Non-pigmented ciliary epithelial cell (primary cell): ENCODE data around the gene NCOA1.
A peak's percentile ranks its signal among the peaks of the same experiment; 100 is the strongest.
"Not testable (repeated sequence)": the region's sequence is repeated elsewhere in the genome, so short reads cannot be mapped to it uniquely, and the experiment has no call there.

ENCODE experiments used
- DNase-seq: peaks from one replicate; pipeline ENCODE4 v3.0.0-alpha.2; 2010; ENCODE audit warnings: low read depth

Gene NCOA1

DNA sequence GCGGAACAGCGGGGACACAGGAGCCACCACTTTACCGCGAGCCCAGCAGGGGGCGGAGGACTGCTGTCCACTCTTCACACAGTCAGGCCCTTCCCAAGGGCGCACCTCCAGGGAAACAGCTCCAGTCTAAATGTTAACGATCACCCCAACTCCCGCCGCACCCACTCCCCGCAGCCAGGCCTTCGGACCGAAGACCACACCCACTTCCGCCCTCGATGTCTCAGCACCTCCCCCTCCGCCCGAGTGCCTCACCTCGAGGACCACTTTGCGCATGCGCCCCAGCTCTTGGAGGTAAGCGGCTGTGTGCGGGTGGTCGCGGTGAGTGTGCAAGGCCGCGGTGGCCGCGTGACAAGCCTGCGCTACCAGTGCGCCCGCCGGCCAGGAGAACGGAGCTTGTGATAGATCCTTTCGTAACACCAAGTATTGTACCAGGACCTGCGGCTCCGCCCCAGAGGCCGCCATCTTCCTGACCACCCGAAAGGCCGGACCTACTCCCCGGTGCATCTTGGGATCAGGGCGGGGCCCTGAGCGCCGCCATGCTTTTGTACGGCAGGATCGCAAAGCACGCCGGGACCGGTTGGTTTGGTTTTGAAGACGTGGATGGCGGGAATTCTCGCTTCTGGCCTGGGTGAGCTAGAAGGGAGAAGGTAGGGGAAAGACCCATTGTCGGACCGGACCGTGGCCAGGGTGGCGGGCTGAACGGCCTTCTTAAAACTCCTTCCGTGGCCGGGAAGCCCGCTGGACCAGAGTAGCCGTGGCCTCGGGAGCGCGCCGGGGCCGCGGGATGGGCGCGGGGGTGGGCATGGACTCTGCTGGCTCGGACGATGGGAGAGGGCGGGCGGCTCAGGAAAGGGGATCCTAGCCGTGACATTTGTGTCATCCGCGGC is 302.1 kb downstream of the NCOA1 start, which contains the start of the genes CENPO and PTRHD1:
Gene CENPO, plus strand, starts transcription at position 552 of the 887 bp plus-strand sequence. CDS start 495 bp downstream, outside the sequence.
Gene PTRHD1, minus strand, starts transcription at position 518 of the 887 bp plus-strand sequence. Its CDS starts 14 bp downstream, at position 504.
- peak; percentile 87 for DNase-seq

DNA sequence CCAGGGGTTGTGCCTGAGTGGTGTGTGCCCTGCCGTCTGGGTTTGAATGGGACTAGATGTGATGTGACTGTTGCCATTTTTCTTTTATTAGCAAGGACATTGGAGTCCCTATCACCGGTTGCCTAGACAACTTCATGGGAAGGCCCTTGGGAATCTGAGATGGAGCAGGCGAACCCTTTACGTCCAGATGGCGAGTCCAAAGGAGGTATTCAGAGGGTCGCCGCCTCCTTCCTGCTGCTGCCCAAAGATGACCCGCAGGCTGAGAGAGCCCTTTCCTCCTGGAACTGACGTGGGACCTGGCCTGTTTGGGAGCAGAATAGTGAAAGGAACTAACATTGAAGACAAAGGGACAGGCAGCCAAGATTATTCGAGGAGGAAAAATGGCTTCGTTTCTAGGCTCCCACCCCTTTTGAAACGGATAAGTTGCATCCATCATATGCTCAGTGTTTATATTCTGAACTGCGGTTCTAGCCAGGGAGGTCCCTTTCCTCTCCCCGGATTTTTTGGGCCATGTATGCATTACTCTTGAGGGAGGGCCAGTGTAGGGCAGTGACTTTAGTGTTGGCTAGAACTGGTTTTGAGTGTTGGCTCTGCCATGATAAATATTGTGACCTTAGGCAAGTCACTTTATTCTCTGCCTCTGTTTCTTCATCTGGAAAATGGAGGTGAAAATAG is 302.8 kb downstream of the NCOA1 start:
- no peak for DNase-seq

DNA sequence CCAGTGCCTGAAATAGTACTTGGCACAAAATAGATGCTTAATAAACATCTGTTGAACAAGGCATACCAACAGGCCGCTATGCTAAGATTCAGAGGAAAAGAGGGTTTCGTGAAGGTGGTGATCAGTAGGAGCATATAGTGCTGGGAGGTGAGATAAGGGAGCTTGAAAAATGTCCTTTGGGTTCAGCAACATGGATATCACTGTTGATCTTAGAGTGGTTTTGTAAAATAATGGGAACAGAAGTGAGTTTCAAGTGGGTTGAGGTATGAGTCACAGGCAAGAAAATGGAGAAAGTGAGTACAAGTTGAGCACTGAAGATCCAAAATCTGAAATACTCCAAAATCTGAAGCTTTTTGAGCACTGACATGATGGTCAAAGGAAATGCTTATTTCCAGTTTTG is 306.6 kb downstream of the NCOA1 start:
- DNase-seq: no peak

DNA sequence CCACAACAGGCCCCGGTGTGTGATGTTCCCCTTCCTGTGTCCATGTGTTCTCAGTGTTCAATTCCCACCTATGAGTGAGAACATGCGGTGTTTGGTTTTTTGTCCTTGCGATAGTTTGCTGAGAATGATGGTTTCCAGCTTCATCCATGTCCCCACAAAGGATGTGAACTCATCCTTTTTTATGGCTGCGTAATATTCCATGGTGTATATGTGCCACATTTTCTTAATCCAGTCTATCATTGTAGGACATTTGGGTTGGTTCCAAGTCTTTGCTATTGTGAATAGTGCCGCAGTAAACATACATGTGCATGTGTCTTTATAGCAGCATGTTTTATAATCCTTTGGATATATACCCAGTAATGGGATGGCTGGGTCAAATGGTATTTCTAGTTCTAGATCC is 309.4 kb downstream of the NCOA1 start:
- not testable (repeated sequence) for DNase-seq

DNA sequence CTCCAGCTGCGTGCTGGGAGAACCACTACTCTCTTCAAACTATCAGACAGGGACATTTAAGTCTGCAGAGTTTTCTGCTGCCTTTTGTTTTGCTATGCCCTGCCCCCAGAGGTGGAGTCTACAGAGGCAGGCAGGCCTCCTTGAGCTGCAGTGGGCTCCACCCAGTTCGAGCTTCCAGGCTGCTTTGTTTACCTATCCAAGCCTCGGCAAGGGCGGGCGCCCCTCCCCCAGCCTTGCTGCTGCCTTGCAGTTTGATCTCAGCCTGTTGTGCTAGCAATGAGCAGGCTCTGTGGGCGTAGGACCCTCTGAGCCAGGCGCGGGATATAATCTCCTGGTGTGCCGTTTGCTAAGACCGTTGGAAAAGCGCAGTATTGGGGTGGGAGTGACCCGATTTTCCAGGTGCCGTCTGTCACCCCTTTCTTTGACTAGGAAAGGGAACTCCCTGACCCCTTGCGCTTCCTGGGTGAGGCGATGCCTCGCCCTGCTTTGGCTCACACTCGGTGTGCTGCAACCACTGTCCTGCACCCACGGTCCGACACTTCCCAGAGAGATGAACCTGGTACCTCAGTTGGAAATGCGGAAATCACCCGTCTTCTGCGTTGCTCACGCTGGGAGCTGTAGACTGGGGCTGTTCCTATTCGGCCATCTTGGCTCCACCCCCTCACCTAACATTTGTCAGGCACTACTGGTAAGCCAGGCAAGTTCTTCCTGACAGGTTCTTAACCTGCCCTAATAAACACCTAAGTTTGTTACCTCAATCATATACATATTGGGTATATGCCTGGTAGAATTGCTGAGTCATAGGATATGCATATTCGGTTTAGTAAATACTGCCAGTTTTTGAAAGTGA is 315.0 kb downstream of the NCOA1 start:
- not testable (repeated sequence) for DNase-seq

DNA sequence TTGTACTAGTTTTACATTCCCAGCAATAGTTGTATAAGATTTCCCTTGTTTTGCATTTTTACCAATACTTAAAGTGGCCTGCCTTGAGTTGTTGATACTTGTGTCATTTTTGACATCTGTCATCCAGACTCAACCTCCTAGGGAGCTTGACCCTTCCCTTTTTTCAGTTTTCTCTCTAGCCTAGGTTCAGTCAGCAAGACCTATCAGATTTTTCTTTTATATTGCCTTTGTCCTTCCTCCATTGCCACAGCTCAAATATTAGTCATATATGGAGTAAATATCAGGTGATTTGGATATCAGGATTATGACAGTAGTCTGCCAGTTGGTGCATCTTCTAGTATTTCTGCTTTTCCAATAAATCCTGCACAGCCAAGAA is 315.6 kb downstream of the NCOA1 start:
- no peak for DNase-seq

DNA sequence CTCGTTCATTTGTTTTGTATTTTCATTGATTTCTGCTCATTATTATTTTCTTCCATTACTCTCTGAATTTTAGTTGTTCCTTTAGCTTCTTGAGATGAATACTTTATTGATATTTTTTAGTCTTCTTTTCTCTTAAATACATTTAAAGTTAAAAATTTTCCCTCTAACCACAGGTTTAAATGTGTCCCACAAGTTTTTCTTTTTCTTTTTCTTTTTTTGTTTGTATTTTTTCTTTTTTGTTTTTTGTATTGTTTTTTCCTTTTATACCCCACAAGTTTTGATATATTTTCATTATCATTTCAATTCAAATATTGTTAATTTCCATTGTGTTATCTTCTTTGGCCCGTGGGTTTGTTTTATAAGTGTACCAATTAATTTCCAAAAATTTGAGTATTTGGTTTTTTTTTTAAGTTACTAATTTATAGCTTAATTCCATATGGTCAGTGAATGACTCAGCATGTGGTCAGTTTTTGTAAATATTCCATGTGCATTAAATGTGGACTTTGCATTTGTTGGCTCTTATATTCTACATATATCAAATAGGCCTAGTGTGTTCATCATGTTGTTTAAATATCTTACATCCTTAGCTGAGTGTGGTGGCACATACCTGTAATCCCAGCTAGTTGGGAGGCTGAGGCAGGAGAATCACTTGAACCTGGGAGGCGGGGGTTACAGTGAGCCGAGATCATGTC is 318.4 kb downstream of the NCOA1 start:
- no peak for DNase-seq

DNA sequence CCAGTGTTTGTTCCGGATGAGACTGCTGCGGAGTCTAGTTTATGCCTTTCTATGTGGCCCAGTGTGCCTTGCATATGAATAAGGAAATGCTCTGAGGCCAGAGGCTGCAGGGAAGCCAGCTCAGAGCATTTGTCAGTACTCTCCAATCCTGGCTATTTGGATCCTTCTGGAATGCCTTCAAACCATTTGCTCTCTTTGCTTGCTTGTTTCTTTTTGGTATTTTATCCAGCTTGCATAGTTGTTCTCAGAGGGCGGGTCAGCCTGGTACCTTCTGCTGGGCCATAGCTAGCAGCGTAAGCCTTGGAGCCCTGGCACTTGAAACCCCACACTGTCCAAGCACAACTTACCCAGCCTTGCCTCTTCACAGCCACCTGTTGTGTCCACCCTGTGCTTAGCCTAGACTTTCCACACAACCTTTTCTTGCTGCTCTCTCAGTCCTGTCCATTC is 322.7 kb downstream of the NCOA1 start:
- DNase-seq: no peak

DNA sequence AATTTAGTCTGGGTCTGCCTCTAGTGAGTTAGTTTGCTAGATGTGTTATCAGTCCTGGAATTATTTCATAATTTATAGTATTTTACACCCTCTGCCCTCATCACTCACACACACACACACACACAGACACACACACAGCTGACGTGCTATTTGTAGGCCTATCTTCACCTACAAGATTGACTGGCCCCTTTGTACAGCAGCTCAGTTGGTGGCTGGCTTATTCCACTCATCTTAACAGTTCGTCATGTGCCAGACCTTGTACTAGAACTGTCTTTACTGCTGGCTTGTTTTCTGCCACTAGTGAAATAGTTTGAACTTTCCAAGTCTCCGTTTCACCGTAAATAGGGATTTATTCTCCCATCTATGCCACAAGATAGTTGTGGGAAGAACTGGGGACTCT is 323.5 kb downstream of the NCOA1 start:
- no peak for DNase-seq

DNA sequence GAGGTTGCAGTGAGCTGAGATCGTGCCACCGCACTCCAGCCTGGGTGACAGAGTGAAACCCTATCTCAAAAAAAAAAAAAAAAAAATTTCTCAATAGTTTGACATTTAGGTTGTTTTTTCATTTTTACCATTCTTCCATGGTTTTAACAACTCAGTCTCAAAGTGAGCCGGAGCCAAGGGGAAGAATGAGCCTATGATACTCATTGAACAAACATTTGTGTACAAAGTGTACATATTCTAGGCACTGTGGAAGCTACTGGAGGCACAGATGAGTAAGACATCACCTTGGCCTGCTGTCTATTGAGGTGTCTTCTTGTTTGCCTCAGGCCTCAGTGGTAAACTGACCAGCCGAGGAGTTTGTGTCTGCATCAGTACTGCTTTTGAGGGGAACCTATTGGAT is 324.1 kb downstream of the NCOA1 start:
- DNase-seq: no peak

DNA sequence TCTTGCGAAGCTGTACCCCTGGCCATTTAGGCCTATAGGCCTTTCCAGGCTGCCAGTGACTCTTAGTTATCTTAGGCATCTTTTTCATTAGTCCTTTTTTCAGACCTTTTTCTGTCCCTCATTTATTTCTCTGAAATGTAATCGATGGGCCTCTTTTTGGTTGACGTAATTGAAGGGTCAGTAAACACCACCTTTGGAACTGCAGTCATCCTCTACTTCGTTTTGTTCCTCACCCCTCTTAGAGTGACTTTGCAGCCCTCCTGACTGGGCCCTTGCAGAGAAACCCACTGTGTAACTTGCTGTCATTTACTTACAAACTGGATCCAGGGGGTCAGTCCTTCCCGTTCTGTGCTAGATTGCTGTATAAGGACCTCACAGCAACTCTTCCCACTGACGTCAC is 325.4 kb downstream of the NCOA1 start:
- DNase-seq: no peak

DNA sequence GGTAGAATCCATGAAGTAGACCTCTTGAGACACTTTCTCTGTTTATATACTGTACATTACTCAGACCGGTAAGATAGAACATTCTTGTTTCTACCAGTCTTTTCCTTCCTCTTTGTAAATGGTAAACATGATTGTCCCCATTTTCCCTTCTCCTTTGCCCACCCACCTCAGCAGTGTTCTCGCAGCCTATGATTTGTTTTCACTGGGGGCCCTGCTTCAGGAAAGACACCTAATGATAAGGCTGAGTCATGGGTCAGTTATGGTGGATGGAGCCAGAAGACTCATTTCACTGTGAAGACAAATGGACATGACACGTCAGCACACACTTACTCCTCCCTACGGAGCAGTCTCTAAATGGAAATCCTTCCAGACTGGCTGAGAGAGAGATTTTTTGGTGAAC is 325.8 kb downstream of the NCOA1 start:
- peak; percentile 64 for DNase-seq

DNA sequence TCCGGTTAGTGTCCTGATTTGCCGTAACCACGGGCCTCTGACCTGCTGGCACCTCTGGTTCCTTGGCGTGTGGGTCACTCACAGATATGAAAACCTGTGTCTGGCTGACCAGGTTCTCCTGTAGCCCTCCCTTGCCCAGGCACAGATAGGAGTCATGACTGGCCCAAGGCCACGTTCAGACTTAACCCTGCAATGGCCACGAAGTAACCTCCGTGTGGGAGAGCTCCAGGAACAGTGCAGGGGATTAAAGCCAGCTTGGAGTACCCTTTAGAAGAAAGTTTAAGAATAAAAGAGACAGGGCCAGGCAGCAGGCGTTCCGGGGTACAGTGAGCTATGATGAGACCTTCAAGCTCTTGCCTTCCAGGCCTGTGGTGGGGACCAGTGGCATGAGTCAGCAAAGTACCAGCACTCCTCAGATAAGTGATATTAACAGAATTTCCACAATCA is 327.7 kb downstream of the NCOA1 start:
- peak; percentile 57 for DNase-seq

DNA sequence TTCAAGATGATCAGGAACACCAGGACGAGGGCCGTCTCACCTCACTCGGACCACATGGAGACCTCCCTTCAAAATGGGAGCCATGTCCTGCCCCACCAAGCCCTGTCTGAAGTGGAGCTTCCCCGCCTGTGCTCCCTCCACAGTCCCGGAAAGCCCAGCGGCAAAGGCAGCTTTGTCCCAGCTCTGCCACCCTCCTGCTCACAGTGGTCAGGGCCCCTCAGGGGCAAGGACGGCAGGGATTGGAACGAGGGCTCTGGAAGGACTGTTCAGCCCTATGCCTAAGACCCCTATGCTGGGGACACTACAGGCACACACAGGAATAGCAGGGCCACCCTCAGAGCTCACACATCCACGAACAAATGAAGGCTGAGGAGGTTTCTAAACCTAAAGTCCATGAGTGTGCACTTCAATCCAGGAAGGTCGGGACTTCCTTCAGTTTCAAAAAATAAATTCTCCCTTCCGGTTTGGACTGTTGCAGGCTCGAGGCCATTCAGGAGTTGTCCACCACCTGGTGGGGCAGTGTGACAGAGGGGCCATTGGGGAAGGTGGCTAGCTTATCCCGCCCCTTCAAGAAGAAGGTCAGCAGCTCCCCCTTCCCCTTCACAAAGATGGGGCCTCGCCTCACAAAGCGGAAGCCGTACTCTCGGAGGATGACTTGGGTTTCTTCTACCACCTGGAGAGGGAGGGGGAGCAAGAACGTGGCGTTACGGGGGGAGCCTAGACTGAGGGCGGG is 328.6 kb downstream of the NCOA1 start:
- no peak for DNase-seq

DNA sequence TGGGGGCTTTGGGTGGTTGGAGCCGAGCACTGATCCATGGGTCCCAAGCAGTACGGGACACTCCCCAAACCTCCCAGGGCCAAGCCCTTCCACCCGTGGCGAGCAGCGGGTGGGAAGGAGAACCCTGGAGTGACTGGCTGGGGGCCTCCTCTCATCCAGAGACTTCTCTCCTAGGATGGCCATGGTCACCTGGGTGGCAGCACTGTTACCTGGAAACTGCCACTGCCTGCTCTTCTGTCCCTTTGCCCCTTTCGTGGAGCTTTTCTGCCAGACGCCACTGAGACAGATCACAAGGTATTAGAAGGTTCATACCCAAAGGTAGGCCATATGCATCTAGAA is 329.1 kb downstream of the NCOA1 start:
- DNase-seq: no peak
